ENCODE measurements around the gene DPM2.

The DPM2 gene

GRCh38 chr9:127945942-127946341 lies 8.3 kb upstream of the DPM2 start:
- TF ChIP-seq, protein P1, sequence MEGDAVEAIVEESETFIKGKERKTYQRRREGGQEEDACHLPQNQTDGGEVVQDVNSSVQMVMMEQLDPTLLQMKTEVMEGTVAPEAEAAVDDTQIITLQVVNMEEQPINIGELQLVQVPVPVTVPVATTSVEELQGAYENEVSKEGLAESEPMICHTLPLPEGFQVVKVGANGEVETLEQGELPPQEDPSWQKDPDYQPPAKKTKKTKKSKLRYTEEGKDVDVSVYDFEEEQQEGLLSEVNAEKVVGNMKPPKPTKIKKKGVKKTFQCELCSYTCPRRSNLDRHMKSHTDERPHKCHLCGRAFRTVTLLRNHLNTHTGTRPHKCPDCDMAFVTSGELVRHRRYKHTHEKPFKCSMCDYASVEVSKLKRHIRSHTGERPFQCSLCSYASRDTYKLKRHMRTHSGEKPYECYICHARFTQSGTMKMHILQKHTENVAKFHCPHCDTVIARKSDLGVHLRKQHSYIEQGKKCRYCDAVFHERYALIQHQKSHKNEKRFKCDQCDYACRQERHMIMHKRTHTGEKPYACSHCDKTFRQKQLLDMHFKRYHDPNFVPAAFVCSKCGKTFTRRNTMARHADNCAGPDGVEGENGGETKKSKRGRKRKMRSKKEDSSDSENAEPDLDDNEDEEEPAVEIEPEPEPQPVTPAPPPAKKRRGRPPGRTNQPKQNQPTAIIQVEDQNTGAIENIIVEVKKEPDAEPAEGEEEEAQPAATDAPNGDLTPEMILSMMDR (IDR thresholded peaks at IDR 0.05; ENCODE audit: borderline replicate concordance, insufficient read depth, low read depth, low read length): no peak
- H3K4me3 ChIP-seq (ENCODE audit: low read depth, low read length): no peak overlapping the region

DNA sequence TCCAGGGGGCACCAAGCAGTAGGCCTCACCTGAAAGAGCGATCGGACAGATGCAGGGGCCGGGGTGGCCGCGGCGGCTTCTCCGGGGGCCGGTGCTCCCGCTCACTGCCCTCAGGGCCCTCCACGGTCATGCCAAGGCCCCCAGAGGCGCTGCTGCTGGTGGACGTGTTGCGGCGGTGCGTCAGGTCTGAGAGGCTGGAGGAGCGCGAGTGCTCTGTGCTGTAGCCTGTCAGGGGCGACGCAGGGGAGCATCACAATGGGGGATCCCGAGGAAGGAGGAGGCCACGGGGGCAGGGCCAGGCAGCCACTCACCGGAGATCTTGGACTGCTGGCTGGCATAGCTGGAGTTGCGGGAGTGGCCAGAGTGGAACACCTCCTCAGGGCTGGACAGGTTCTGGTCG lies 7.7 kb upstream of the DPM2 start:
- no peak overlapping the region for H3K4me3 ChIP-seq (ENCODE audit: low read depth, low read length)
- TF ChIP-seq, protein P1 (IDR thresholded peaks at IDR 0.05; ENCODE audit: borderline replicate concordance, insufficient read depth, low read depth, low read length): no peak

DNA sequence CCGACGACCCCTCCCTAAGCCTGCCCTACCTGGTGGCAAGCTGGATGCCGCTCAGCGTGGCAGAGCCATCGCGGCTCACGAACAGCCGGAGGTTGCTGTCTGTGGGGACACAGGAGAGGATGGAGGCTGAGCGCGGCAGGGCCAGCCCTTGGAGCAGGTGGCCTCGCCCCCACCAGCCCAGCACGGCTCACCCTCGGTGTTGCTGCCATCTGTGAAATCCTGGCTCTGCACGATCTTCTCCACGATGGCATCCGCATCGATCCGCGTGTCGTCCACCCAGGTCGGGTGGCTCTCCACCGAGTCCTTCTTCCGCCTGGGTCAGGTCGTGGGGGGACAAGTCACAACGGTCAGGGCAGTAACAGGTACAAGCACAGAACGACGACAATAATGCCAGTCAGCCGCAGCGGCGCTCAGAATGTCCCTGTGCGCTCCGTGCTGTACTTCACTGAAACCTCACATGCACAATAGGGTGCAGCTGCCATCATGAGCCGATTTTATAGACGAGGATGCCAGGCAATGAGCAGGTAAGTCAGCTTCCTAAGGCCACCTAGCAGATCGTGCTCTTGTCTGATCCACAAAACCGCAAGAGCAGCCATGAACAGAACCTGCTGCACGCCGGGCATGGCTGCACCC lies 7.0 kb upstream of the DPM2 start:
- H3K4me3 ChIP-seq (ENCODE audit: low read depth, low read length): no peak overlapping the region
- TF ChIP-seq, protein P1 (IDR thresholded peaks at IDR 0.05; ENCODE audit: borderline replicate concordance, insufficient read depth, low read depth, low read length): no peak

GRCh38 chr9:127943731-127944144 lies 6.1 kb upstream of the DPM2 start:
- TF ChIP-seq, protein P1 (IDR thresholded peaks at IDR 0.05; ENCODE audit: borderline replicate concordance, insufficient read depth, low read depth, low read length): peak; percentile 96
- H3K4me3 ChIP-seq (ENCODE audit: low read depth, low read length): no peak overlapping the region

GRCh38 chr9:127943011-127943662 lies 5.5 kb upstream of the DPM2 start:
- TF ChIP-seq, protein P1 (IDR thresholded peaks at IDR 0.05; ENCODE audit: borderline replicate concordance, insufficient read depth, low read depth, low read length): no peak
- H3K4me3 ChIP-seq (ENCODE audit: low read depth, low read length): no peak overlapping the region

GRCh38 chr9:127942216-127943010 lies 4.8 kb upstream of the DPM2 start:
- TF ChIP-seq, protein P1 (IDR thresholded peaks at IDR 0.05; ENCODE audit: borderline replicate concordance, insufficient read depth, low read depth, low read length): peak; percentile 83
- no peak overlapping the region for H3K4me3 ChIP-seq (ENCODE audit: low read depth, low read length)
